GM18511 (cell line): Measurements from ENCODE around the gene PRLR.

Experiments used
- ATAC-seq: cut with Tn5 transposase; IDR thresholded peaks from one replicate; pipeline ENCODE4 v1.9.1; 2021; ENCODE audit warnings: mild to moderate bottlenecking, moderate library complexity; ENCODE audit not compliant: unreplicated experiment

The PRLR gene

GRCh38 chr5:35009657-35010056 lies 220.6 kb downstream of the PRLR start:
- no peak for ATAC-seq

- ATAC-seq: no peak
Measured at GRCh38 chr5:35009019-35009418, 221.3 kb downstream of the PRLR start.

GRCh38 chr5:35004771-35005170 lies 225.5 kb downstream of the PRLR start:
- no peak for ATAC-seq

- ATAC-seq: no peak
Measured at GRCh38 chr5:35004200-35004599, 226.1 kb downstream of the PRLR start.

- peak; percentile 84 for ATAC-seq
Measured at GRCh38 chr5:35003018-35003957, 227.0 kb downstream of the PRLR start.

- no peak for ATAC-seq
Measured at GRCh38 chr5:35002459-35002858, 227.8 kb downstream of the PRLR start.

GRCh38 chr5:35001842-35002241 lies 228.4 kb downstream of the PRLR start:
- no peak for ATAC-seq
